RWPE2 (cell line): ENCODE measurements around the gene P2RX1.

Source experiments
- ATAC-seq: fragments of 200-7000 bp; cut with Tn5 transposase; 3 replicates; pipeline ENCODE4 v1.9.1; 2021; ENCODE audit warnings: low read depth
- DNase-seq: peaks from one replicate; pipeline ENCODE4 v3.0.0-alpha.2; 2020; ENCODE audit warnings: low spot score
- H3K27ac ChIP-seq: fragments of 450-650 bp; 2 replicates; pipeline ENCODE4 v1.5.1; 2017; ENCODE audit warnings: mild to moderate bottlenecking; ENCODE audit not compliant: poor library complexity, severe bottlenecking
- H3K27me3 ChIP-seq: fragments of 250-450 bp; sonication (Bioruptor Pico); 2 replicates; pipeline ENCODE4 v1.5.1; 2021; ENCODE audit warnings: mild to moderate bottlenecking, moderate library complexity; ENCODE audit not compliant: insufficient read depth, poor library complexity, severe bottlenecking
- H3K36me3 ChIP-seq: fragments of 250-450 bp; sonication (Bioruptor Pico); 2 replicates; pipeline ENCODE4 v1.5.1; 2020; ENCODE audit warnings: low read depth, mild to moderate bottlenecking, moderate library complexity
- H3K4me1 ChIP-seq: fragments of 250-450 bp; sonication (Bioruptor Pico); 2 replicates; pipeline ENCODE4 v1.5.1; 2021; ENCODE audit warnings: mild to moderate bottlenecking, moderate library complexity; ENCODE audit not compliant: insufficient read depth, poor library complexity, severe bottlenecking
- H3K4me3 ChIP-seq: fragments of 250-450 bp; sonication (Bioruptor Pico); 2 replicates; pipeline ENCODE4 v1.5.1; 2021; ENCODE audit warnings: mild to moderate bottlenecking, moderate library complexity; ENCODE audit not compliant: severe bottlenecking
- H3K9me3 ChIP-seq: fragments of 250-450 bp; sonication (Bioruptor Pico); 2 replicates; pipeline ENCODE4 v1.5.1; 2021; ENCODE audit warnings: mild to moderate bottlenecking, moderate library complexity; ENCODE audit not compliant: severe bottlenecking
- TF ChIP-seq, protein P1 (sequence below): fragments of 450-650 bp; IDR thresholded peaks from one replicate; pipeline ENCODE4 v1.5.1; 2017; ENCODE audit warnings: mild to moderate bottlenecking, moderate library complexity; ENCODE audit not compliant: poor library complexity, severe bottlenecking

P2RX1 gene

DNA sequence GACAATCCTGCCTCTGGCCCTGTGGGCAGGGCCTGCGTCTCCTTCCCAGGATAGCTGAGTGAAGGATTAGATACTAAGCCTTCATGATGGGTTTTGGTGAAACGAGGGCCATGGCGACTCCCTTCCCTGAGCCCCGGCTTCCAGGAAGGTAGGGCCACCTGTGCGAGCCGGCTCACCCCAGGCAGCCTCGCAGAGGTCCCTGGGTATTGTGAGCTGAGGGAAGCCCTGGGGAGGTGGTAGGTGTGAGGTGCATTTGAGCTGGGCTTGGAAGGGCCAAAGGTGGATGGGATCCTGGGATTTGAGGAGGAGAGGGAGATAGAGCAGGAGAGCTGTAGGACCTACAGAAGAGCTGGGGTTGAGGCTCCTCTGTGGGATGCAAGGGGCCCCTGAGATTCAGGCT is 6.5 kb upstream of the P2RX1 start:
- TF ChIP-seq, protein P1, sequence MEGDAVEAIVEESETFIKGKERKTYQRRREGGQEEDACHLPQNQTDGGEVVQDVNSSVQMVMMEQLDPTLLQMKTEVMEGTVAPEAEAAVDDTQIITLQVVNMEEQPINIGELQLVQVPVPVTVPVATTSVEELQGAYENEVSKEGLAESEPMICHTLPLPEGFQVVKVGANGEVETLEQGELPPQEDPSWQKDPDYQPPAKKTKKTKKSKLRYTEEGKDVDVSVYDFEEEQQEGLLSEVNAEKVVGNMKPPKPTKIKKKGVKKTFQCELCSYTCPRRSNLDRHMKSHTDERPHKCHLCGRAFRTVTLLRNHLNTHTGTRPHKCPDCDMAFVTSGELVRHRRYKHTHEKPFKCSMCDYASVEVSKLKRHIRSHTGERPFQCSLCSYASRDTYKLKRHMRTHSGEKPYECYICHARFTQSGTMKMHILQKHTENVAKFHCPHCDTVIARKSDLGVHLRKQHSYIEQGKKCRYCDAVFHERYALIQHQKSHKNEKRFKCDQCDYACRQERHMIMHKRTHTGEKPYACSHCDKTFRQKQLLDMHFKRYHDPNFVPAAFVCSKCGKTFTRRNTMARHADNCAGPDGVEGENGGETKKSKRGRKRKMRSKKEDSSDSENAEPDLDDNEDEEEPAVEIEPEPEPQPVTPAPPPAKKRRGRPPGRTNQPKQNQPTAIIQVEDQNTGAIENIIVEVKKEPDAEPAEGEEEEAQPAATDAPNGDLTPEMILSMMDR, result no peak
- Histone ChIP-seq H3K4me1 (no peaks in the 10 kb centered on the region), H3K36me3 (no peaks in the 10 kb centered on the region), H3K4me3 (no peak overlapping the region), H3K9me3 (no peaks in the 10 kb centered on the region), H3K27me3 (no peaks in the 10 kb centered on the region), H3K27ac (no peak overlapping the region)
- no peak for DNase-seq
- ATAC-seq, result no peak

DNA sequence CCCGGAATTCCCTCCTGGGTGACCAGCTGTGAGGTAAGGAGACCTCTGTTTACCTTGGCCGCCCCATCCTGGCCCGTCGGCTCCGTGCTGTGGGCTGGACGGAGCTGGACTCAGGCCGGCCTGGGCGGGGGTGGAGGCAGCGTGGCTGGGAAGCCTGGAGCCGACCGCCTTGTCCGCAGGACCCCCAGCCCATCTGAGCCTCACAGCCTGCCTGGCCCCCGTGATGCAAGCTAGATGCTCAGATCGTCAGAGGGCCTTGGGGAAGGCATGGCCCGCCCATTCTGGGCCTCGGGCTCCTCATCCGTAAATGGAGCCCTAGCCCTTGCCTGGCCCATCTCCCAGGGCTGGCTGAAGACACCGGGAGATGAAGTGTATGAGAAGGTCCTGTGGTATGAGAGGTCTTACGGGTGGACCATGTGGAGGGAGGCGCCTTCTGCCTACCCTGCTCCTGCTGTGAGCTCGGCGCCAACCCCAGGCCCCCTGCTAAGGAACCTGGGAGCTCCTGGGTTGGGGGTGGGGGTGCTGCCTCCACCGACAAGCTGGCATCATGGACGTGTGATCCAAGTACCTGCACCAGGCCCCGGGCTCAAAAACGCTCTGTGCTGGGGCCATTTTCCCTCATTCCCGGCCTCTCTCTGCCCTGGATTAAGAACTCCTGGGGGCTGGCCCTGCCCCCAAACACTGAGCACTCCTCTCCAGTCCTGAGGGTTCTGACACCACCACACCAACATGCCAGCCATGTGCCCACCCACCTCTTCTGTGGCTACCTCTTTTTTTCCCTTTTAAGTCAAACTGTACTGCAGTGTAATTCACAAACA is 5.4 kb upstream of the P2RX1 start:
- DNase-seq, result no peak

DNA sequence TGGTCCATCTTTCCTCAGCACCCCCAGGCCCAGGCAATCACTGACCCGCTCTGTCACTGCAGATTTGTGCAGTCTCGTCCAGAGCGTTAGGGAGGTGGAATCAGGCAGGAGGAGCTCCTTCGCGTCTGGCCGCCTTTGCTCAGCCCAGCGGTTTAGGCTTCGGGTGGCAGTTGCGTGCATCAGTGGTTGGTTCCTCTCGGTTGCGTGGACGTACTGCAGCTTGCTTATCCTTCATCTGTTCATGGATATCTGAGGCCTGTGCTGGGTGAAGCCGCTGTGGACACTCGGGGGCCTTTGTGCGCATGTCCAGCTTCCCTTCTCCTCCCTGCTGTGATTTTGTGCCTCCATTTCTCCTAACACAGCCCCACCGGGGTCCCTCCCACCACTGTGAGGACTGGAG is 4.7 kb upstream of the P2RX1 start:
- no peak overlapping the region for H3K4me3 ChIP-seq
- H3K9me3 ChIP-seq, result no peaks in the 10 kb centered on the region
- no peaks in the 10 kb centered on the region for H3K36me3 ChIP-seq
- DNase-seq, result no peak
- TF ChIP-seq, protein P1, result no peak
- no peak overlapping the region for H3K27ac ChIP-seq
- H3K4me1 ChIP-seq, result no peaks in the 10 kb centered on the region
- ATAC-seq, result no peak
- no peaks in the 10 kb centered on the region for H3K27me3 ChIP-seq

More for the DNA sequence above, 5.4 kb upstream of the P2RX1 start:
- no peaks in the 10 kb centered on the region for H3K36me3 ChIP-seq
- no peak overlapping the region for H3K4me3 ChIP-seq
- no peak for ATAC-seq
- no peaks in the 10 kb centered on the region for H3K27me3 ChIP-seq
- no peaks in the 10 kb centered on the region for H3K4me1 ChIP-seq
- TF ChIP-seq, protein P1, result no peak
- H3K9me3 ChIP-seq, result no peaks in the 10 kb centered on the region
- H3K27ac ChIP-seq, result no peak overlapping the region

DNA sequence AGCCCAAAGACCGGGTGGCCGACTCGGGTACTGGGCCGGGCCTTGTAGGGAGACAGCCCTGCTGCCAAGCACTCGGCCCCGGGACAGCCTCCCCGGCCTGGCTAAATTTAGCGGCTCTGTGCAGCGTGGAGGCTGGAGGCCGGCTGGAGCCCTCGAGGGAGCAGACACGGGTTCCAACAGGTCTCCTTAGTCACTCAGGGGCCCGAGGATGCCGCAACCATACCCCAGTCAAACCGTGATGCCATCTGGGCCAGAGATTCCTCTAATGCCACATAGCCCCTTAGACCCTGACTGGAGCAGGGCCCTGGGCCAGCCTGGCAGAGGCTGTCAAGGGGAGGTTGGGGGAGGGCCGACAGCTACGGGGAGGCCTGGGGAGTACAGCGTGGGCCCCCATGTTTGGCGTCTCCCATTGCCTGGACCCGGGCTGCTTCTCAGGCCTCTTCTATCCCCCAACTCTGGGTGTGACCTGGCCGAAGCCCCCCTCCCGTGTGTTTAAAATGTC is 2.9 kb upstream of the P2RX1 start:
- no peaks in the 10 kb centered on the region for H3K36me3 ChIP-seq
- no peak overlapping the region for H3K27ac ChIP-seq
- H3K4me1 ChIP-seq, result no peaks in the 10 kb centered on the region
- TF ChIP-seq, protein P1, result no peak
- ATAC-seq (no peak), DNase-seq (no peak)
- H3K4me3 ChIP-seq, result no peak overlapping the region
- no peaks in the 10 kb centered on the region for H3K27me3 ChIP-seq
- no peaks in the 10 kb centered on the region for H3K9me3 ChIP-seq
